ENCODE measurements around the gene DNMT3A.

GRCh38 chr2:25204190-25204838 lies 137.4 kb downstream of the DNMT3A start:
- TF ChIP-seq CTCF (IDR thresholded peaks at IDR 0.05; ENCODE audit: extremely low read depth in 1 of 2, insufficient read depth in 1 of 2, low read depth in 1 of 2, low read length in 2 of 2): no peak
- TF ChIP-seq POLR2A (IDR thresholded peaks at IDR 0.05; ENCODE audit: low read depth, low read length): no peak
